Astrocyte (in vitro differentiated cells and primary cell): Measurements from ENCODE around the gene SLC4A2. TPM values are rescaled to one million over a fixed set of nuclear protein-coding genes. Genes with fewer than 3 reads are reported as not detected.

Experiments used
- DNase-seq: peaks from one replicate; pipeline ENCODE4 v3.0.0-alpha.2; 2010; ENCODE audit warnings: low read depth
- FAIRE-seq: peaks from 2 replicates; lab custom pipeline; 2011; peaks lifted over from hg19 to GRCh38; lab: Jason Lieb, UNC
- H2AFZ ChIP-seq: 2 replicates; pipeline ENCODE4 v1.6.0; 2012; ENCODE audit warnings: low read depth, low read length, inconsistent platforms
- H3K27ac ChIP-seq: 2 replicates; pipeline ENCODE4 v1.5.1; 2011; ENCODE audit warnings: low read depth, low read length, inconsistent platforms
- H3K27me3 ChIP-seq: 2 replicates; pipeline ENCODE4 v1.6.0; 2011; ENCODE audit warnings: low read length, inconsistent platforms; ENCODE audit not compliant: insufficient read depth
- H3K36me3 ChIP-seq: 2 replicates; pipeline ENCODE4 v1.5.1; 2011; ENCODE audit warnings: low read length, inconsistent platforms; ENCODE audit not compliant: insufficient read depth
- H3K4me1 ChIP-seq: 2 replicates; pipeline ENCODE4 v1.5.1; 2011; ENCODE audit warnings: low read length, inconsistent platforms; ENCODE audit not compliant: insufficient read depth
- H3K4me2 ChIP-seq: 2 replicates; pipeline ENCODE4 v1.6.0; 2012; ENCODE audit warnings: low read length, inconsistent platforms
- H3K4me3 ChIP-seq: 2 replicates; pipeline ENCODE4 v1.5.1; 2011; ENCODE audit warnings: low read depth, mild to moderate bottlenecking, low read length, inconsistent platforms; ENCODE audit not compliant: insufficient read depth
- H3K79me2 ChIP-seq: 2 replicates; pipeline ENCODE4 v1.6.0; 2012; ENCODE audit warnings: mild to moderate bottlenecking, low read length, inconsistent platforms; ENCODE audit not compliant: insufficient read depth
- H3K9ac ChIP-seq: 2 replicates; pipeline ENCODE4 v1.6.0; 2012; ENCODE audit warnings: mild to moderate bottlenecking, low read length, inconsistent platforms
- H3K9me3 ChIP-seq: 2 replicates; pipeline ENCODE4 v1.5.1; 2012; ENCODE audit warnings: low read depth, mild to moderate bottlenecking, low read length, inconsistent platforms; ENCODE audit not compliant: insufficient read depth
- H4K20me1 ChIP-seq: 2 replicates; pipeline ENCODE4 v1.6.0; 2012; ENCODE audit warnings: low read length, inconsistent platforms; ENCODE audit not compliant: insufficient read depth
- H3K27ac Mint-ChIP-seq: one replicate; pipeline ENCODE4 v1.8.0; 2021; ENCODE audit warnings: mild to moderate bottlenecking, mixed read lengths; ENCODE audit not compliant: unreplicated experiment
- H3K27me3 Mint-ChIP-seq: one replicate; pipeline ENCODE4 v1.8.0; 2021; ENCODE audit warnings: low read depth, mixed read lengths; ENCODE audit not compliant: unreplicated experiment
- H3K36me3 Mint-ChIP-seq: one replicate; pipeline ENCODE4 v1.8.0; 2021; ENCODE audit warnings: low read depth, mixed read lengths; ENCODE audit not compliant: unreplicated experiment
- H3K4me1 Mint-ChIP-seq: one replicate; pipeline ENCODE4 v1.8.0; 2021; ENCODE audit warnings: low read depth, mixed read lengths; ENCODE audit not compliant: unreplicated experiment
- H3K4me3 Mint-ChIP-seq: one replicate; pipeline ENCODE4 v1.8.0; 2021; ENCODE audit warnings: mild to moderate bottlenecking, moderate library complexity, mixed read lengths; ENCODE audit not compliant: unreplicated experiment
- H3K9me3 Mint-ChIP-seq: one replicate; pipeline ENCODE4 v1.8.0; 2021; ENCODE audit warnings: mild to moderate bottlenecking, mixed read lengths; ENCODE audit not compliant: unreplicated experiment
- CTCF ChIP-seq: IDR thresholded peaks from 2 replicates; pipeline ENCODE4 v1.5.1; 2011; ENCODE audit warnings: low read depth, mild to moderate bottlenecking, inconsistent platforms, low read length, moderate library complexity; ENCODE audit not compliant: insufficient read depth
- EZH2 ChIP-seq: IDR thresholded peaks from 2 replicates; pipeline ENCODE4 v1.6.1; 2012; ENCODE audit warnings: mild to moderate bottlenecking, low read length, inconsistent platforms; ENCODE audit not compliant: insufficient read depth
- total RNA-seq: library from RNA; stranded (reverse); gene quantifications from 2 replicates; pipeline ENCODE4 v1.2.1, GENCODE V29; 2021

Gene SLC4A2
- total RNA-seq, 1 donor from 2014 or later, result 302 TPM

GRCh38 chr7:151122276-151122675, 62.9 kb downstream of the SLC4A2 start:
- Histone ChIP-seq H3K4me2 (no peak overlapping the region), H2AFZ (no peak overlapping the region), H3K27me3 (no peaks in the 10 kb centered on the region), H3K9ac (no peak overlapping the region), H3K4me1 (peaks cover 7% of the 10 kb centered on the region), H3K79me2 (peaks cover 12% of the 10 kb centered on the region), H3K36me3 (peaks cover 8% of the 10 kb centered on the region), H3K9me3 (no peaks in the 10 kb centered on the region), H4K20me1 (peaks cover 75% of the 10 kb centered on the region), H3K27ac (no peak overlapping the region), H3K4me3 (no peak overlapping the region)
- Mint-ChIP-seq H3K27me3 (no peaks in the 10 kb centered on the region), H3K27ac (no peak overlapping the region), H3K4me1 (peaks cover 8% of the 10 kb centered on the region), H3K9me3 (no peaks in the 10 kb centered on the region), H3K36me3 (peaks cover 19% of the 10 kb centered on the region), H3K4me3 (no peak overlapping the region)
- DNase-seq (no peak), FAIRE-seq (no peak)
- no peak for TF ChIP-seq CTCF
- no peak for TF ChIP-seq EZH2

GRCh38 chr7:151122796-151123157, 63.4 kb downstream of the SLC4A2 start:
- FAIRE-seq (no peak), DNase-seq (no peak)
- Mint-ChIP-seq H3K36me3 (peaks cover 23% of the 10 kb centered on the region), H3K4me3 (no peak overlapping the region), H3K27me3 (no peaks in the 10 kb centered on the region), H3K4me1 (peaks cover 10% of the 10 kb centered on the region), H3K9me3 (no peaks in the 10 kb centered on the region), H3K27ac (no peak overlapping the region)
- Histone ChIP-seq H3K79me2 (peaks cover 7% of the 10 kb centered on the region), H3K4me1 (peaks cover 7% of the 10 kb centered on the region), H4K20me1 (peaks cover 75% of the 10 kb centered on the region), H3K27ac (no peak overlapping the region), H3K9me3 (no peaks in the 10 kb centered on the region), H3K4me3 (no peak overlapping the region), H3K36me3 (peaks cover 8% of the 10 kb centered on the region), H3K9ac (no peak overlapping the region), H3K4me2 (no peak overlapping the region), H2AFZ (no peak overlapping the region), H3K27me3 (no peaks in the 10 kb centered on the region)
- TF ChIP-seq CTCF, result no peak
- no peak for TF ChIP-seq EZH2

DNA sequence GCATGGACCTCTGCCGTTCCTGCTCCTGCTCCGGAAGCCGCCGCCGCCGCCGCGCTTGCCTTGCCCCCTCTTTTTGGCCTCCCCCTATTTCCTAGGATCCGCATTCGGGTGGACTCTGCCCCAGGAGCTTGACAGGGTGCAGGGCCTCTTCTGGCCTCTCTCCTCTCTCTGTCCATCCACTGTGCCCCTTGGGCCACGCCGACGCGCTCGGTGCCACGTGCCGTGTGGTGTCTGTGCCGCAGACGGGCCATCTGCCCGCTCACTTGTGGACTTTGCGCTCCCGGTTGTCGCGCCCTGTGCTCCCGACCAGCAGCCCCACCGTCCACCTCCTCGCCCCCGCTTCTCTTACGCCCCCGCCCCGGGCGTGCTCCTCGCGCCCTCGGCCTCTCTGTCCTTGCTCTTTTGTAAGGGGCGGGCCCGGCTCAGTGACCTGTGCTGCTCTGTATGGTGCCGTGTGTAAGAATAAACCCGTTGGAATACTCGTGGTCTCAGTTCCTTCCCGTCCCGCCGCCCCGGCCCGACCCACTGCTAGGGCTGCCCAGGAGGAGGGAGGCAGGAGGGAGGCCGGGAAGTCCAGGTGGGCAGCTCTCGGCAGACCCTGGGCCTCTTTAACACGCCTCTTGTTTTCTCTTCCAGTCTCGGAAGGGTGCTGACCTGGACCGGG, 63.9 kb downstream of the SLC4A2 start:
- Histone ChIP-seq H4K20me1 (peaks cover 75% of the 10 kb centered on the region), H3K9ac (no peak overlapping the region), H3K36me3 (peaks cover 8% of the 10 kb centered on the region), H2AFZ (no peak overlapping the region), H3K4me3 (no peak overlapping the region), H3K4me1 (peaks cover 7% of the 10 kb centered on the region), H3K79me2 (peaks cover 3% of the 10 kb centered on the region), H3K9me3 (no peaks in the 10 kb centered on the region), H3K4me2 (no peak overlapping the region), H3K27ac (no peak overlapping the region), H3K27me3 (no peaks in the 10 kb centered on the region)
- Mint-ChIP-seq H3K36me3 (peaks cover 27% of the 10 kb centered on the region), H3K9me3 (no peaks in the 10 kb centered on the region), H3K4me3 (no peak overlapping the region), H3K27me3 (no peaks in the 10 kb centered on the region), H3K27ac (no peak overlapping the region), H3K4me1 (peaks cover 10% of the 10 kb centered on the region)
- TF ChIP-seq EZH2 (no peak), CTCF (no peak)
- DNase-seq, result no peak
- no peak for FAIRE-seq
